Liver (tissue), 9 donors: ENCODE results near the gene GIT2. TPM values are rescaled to one million over a fixed set of nuclear protein-coding genes. Genes with fewer than 3 reads are reported as not detected.

ENCODE experiments used
- DNase-seq: peaks from one replicate; pipeline ENCODE4 v3.0.0-alpha.2; 2017; ENCODE audit warnings: low spot score
- H3K27ac ChIP-seq, 2 donors: one replicate each; pipeline ENCODE4 v1.7.0; 2013; ENCODE audit warnings: inconsistent platforms in 2 of 2, low read length in 2 of 2, control low read depth in 1 of 2, low read depth in 1 of 2, mild to moderate bottlenecking in 1 of 2
- H3K27me3 ChIP-seq, 4 donors: one replicate each; pipeline versions ENCODE4 v1.6.1 to v1.7.0; 2013; ENCODE audit warnings: low read length in 3 of 4, inconsistent platforms in 1 of 4, mild to moderate bottlenecking in 1 of 4, moderate library complexity in 1 of 4; ENCODE audit not compliant: control insufficient read depth in 4 of 4, insufficient read depth in 4 of 4
- H3K36me3 ChIP-seq, 4 donors: one replicate each; pipeline versions ENCODE4 v1.6.1 to v1.7.0; 2013; ENCODE audit warnings: low read length in 3 of 4, mild to moderate bottlenecking in 3 of 4, low read depth in 1 of 4, moderate library complexity in 1 of 4; ENCODE audit not compliant: control insufficient read depth in 4 of 4, insufficient read depth in 3 of 4
- H3K4me1 ChIP-seq, 4 donors: one replicate each; pipeline versions ENCODE4 v1.6.1 to v1.7.0; 2013; ENCODE audit warnings: low read length in 3 of 4, mild to moderate bottlenecking in 3 of 4, moderate library complexity in 1 of 4; ENCODE audit not compliant: control insufficient read depth in 4 of 4, insufficient read depth in 4 of 4
- H3K4me3 ChIP-seq, 3 donors: one replicate each; pipeline versions ENCODE4 v1.6.1 to v1.7.0; 2013; ENCODE audit warnings: low read length in 3 of 3, control low read depth in 1 of 3, low read depth in 1 of 3, mild to moderate bottlenecking in 1 of 3
- H3K9ac ChIP-seq, 2 donors: one replicate each; pipeline ENCODE4 v1.7.0; 2013; ENCODE audit warnings: low read length in 2 of 2, mild to moderate bottlenecking in 2 of 2, moderate library complexity in 2 of 2, control low read depth in 1 of 2, low read depth in 1 of 2
- H3K9me3 ChIP-seq, 4 donors: one replicate each; pipeline versions ENCODE4 v1.6.1 to v1.7.0; 2013; ENCODE audit warnings: low read length in 3 of 4; ENCODE audit not compliant: control insufficient read depth in 4 of 4
- EGR1 ChIP-seq, 2 donors: IDR thresholded peaks; 2 replicates each; pipeline ENCODE4 v1.6.1; 2016 to 2018; ENCODE audit warnings: antibody characterized with exemption in 2 of 2, low read depth in 2 of 2
- FOXA1 ChIP-seq: IDR thresholded peaks from 2 replicates; pipeline ENCODE4 v1.6.1; 2016; ENCODE audit warnings: antibody characterized with exemption
- FOXA2 ChIP-seq: IDR thresholded peaks from 2 replicates; pipeline ENCODE4 v1.6.1; 2016; ENCODE audit warnings: antibody characterized with exemption
- GABPA ChIP-seq, 2 donors: IDR thresholded peaks in 1 of 2; conservative IDR thresholded peaks in 1 of 2; 2 replicates each; pipeline ENCODE4 v1.6.1; 2016; ENCODE audit warnings: antibody characterized with exemption in 2 of 2, mild to moderate bottlenecking in 1 of 2, moderate library complexity in 1 of 2
- HNF4G ChIP-seq: IDR thresholded peaks from 2 replicates; pipeline ENCODE4 v1.6.1; 2016; ENCODE audit warnings: antibody characterized with exemption
- JUND ChIP-seq, 2 donors: IDR thresholded peaks; 2 replicates each; pipeline ENCODE4 v1.6.1; 2016; ENCODE audit warnings: antibody characterized with exemption in 2 of 2
- RAD21 ChIP-seq, 2 donors: IDR thresholded peaks; 2 replicates each; pipeline ENCODE4 v1.6.1; 2016; ENCODE audit warnings: antibody characterized with exemption in 2 of 2, mild to moderate bottlenecking in 2 of 2
- RXRA ChIP-seq, 2 donors: IDR thresholded peaks; 2 replicates each; pipeline ENCODE4 v1.6.1; 2017 to 2018; ENCODE audit warnings: antibody characterized with exemption in 2 of 2, mild to moderate bottlenecking in 1 of 2
- TAF1 ChIP-seq: conservative IDR thresholded peaks from 2 replicates; pipeline ENCODE4 v1.6.1; 2016; ENCODE audit warnings: antibody characterized with exemption, mild to moderate bottlenecking
- YY1 ChIP-seq: IDR thresholded peaks from 2 replicates; pipeline ENCODE4 v1.6.1; 2016; ENCODE audit warnings: antibody characterized with exemption, mild to moderate bottlenecking
- WGBS: extraction: QIAGEN DNeasy Blood & Tissue Kit; methylation state at CpG from one replicate; pipeline ENCODE4 v1.1.7; 2013; 5-methylcytosine and 5-hydroxymethylcytosine counted together
- polyA plus RNA-seq, 2 donors: library from polyadenylated mRNA; stranded (reverse) in 1 of 2; unstranded in 1 of 2; fragments of 200-250 nt in 1 of 2; fragments of >200 nt in 1 of 2; fragmentation: Nextera tagmentation in 1 of 2; extraction: Ambion mirVana in 1 of 2; gene quantifications; one replicate each; pipeline versions ENCODE4 v1.2.1 to v1.2.3, GENCODE V29; 2013 to 2015
- total RNA-seq, 2 donors: library from RNA; depleted of rRNA; stranded (reverse); fragments of >200 nt; gene quantifications; one replicate each; pipeline ENCODE4 v1.2.3, GENCODE V29; 2014
- TF ChIP-seq, protein P1 (sequence below): IDR thresholded peaks from 2 replicates; pipeline ENCODE4 v1.6.1; 2016; ENCODE audit warnings: antibody characterized with exemption
- TF ChIP-seq, protein P2 (sequence below): fragments of 150-350 bp; IDR thresholded peaks from 2 replicates; pipeline ENCODE4 v1.5.1; 2017; ENCODE audit warnings: improper control_type of control experiment, low read depth, low read length; ENCODE audit not compliant: missing input control
- TF ChIP-seq, protein P3 (sequence below): IDR thresholded peaks from 2 replicates; pipeline ENCODE4 v1.6.1; 2016; ENCODE audit warnings: antibody characterized with exemption
- donor health status: healthy.
- donor health status: healthy.
- donor health status: healthy.
- donor health status: healthy.
- donor health status: healthy.

The GIT2 gene
- total and polyA plus RNA-seq, 4 donors: 6.7 to 30.4 (median 16.7) TPM

DNA sequence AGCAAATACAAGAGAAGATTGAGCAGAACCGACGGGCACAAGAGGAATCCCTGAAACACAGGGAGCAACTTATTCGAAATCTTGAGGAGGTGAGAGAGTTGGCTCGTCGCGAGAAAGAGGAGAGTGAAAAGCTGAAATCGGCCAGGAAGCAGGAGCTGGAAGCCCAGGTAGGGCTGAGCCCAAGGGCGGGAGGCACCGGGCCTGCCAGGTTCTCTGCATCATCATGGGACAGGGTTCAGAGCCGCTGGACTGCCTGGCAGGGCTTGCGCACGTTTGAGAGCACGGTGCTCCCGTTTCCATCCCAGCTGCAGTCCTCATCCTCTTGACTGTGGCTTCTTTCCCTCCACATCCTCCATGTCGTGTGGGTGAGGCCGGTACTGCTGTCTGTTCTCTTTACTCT lies 81.7 kb downstream of the GIT2 start:
- Histone ChIP-seq H3K36me3 (peaks cover 6 to 41% (median 32%) of the 10 kb centered on the region in 4 donors), H3K27ac (no peak overlapping the region), H3K9me3 (no peaks in the 10 kb centered on the region), H3K9ac (no peak overlapping the region), H3K27me3 (no peaks in the 10 kb centered on the region), H3K4me1 (peaks cover 4 to 12% (median 9%) of the 10 kb centered on the region in 4 donors), H3K4me3 (no peak overlapping the region)
- DNase-seq: no peak
- no peak for TF ChIP-seq RXRA (IDR thresholded peaks at IDR 0.05)
- TF ChIP-seq GABPA (IDR thresholded peaks at IDR 0.05 in 1 of 2, conservative IDR thresholded peaks at IDR 0.05 in 1 of 2): no peak
- 92% methylated on average over 16 of the region's 16 CpGs for WGBS

DNA sequence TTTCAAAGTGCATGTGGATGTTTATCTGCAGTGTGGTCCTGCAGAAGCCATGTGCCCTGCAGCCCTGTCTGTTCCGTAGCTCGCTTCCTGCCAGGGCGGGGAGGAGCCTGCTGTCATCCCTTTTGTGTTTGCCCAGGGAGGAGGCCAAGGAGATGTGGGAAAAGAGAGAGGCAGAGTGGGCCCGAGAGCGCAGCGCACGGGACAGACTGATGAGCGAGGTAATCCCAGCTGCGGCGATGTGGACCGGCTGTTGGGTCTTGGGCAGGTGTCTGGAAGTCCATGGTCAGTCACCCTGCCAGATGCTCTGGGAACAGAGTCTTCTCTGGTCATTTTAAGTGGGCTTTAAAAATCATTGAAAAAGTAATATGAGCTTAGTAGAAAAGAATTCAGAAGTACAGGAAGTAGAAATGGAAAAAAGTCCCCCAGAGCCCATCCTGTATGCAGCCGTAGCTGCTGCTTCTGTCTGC lies 83.3 kb downstream of the GIT2 start:
- Histone ChIP-seq H3K9ac (no peak overlapping the region), H3K27ac (no peak overlapping the region), H3K4me1 (peaks cover 4 to 12% (median 9%) of the 10 kb centered on the region in 4 donors), H3K36me3 (peaks cover 4 to 47% (median 32%) of the 10 kb centered on the region in 4 donors), H3K27me3 (no peaks in the 10 kb centered on the region), H3K9me3 (no peaks in the 10 kb centered on the region), H3K4me3 (no peak overlapping the region)
- no peak for DNase-seq
- WGBS: 85% methylated on average over 12 of the region's 12 CpGs
- TF ChIP-seq YY1: no peak
- TF ChIP-seq, protein P1, sequence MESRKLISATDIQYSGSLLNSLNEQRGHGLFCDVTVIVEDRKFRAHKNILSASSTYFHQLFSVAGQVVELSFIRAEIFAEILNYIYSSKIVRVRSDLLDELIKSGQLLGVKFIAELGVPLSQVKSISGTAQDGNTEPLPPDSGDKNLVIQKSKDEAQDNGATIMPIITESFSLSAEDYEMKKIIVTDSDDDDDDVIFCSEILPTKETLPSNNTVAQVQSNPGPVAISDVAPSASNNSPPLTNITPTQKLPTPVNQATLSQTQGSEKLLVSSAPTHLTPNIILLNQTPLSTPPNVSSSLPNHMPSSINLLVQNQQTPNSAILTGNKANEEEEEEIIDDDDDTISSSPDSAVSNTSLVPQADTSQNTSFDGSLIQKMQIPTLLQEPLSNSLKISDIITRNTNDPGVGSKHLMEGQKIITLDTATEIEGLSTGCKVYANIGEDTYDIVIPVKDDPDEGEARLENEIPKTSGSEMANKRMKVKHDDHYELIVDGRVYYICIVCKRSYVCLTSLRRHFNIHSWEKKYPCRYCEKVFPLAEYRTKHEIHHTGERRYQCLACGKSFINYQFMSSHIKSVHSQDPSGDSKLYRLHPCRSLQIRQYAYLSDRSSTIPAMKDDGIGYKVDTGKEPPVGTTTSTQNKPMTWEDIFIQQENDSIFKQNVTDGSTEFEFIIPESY: no peak
- no peak for TF ChIP-seq EGR1 (IDR thresholded peaks at IDR 0.05; ENCODE audit: low read depth in 2 of 2)
- TF ChIP-seq, protein P2, sequence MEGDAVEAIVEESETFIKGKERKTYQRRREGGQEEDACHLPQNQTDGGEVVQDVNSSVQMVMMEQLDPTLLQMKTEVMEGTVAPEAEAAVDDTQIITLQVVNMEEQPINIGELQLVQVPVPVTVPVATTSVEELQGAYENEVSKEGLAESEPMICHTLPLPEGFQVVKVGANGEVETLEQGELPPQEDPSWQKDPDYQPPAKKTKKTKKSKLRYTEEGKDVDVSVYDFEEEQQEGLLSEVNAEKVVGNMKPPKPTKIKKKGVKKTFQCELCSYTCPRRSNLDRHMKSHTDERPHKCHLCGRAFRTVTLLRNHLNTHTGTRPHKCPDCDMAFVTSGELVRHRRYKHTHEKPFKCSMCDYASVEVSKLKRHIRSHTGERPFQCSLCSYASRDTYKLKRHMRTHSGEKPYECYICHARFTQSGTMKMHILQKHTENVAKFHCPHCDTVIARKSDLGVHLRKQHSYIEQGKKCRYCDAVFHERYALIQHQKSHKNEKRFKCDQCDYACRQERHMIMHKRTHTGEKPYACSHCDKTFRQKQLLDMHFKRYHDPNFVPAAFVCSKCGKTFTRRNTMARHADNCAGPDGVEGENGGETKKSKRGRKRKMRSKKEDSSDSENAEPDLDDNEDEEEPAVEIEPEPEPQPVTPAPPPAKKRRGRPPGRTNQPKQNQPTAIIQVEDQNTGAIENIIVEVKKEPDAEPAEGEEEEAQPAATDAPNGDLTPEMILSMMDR: no peak
- no peak for TF ChIP-seq JUND (IDR thresholded peaks at IDR 0.05)
- no peak for TF ChIP-seq RXRA (IDR thresholded peaks at IDR 0.05)
- no peak for TF ChIP-seq GABPA (IDR thresholded peaks at IDR 0.05 in 1 of 2, conservative IDR thresholded peaks at IDR 0.05 in 1 of 2)
- TF ChIP-seq FOXA1: no peak
- TF ChIP-seq, protein P3, sequence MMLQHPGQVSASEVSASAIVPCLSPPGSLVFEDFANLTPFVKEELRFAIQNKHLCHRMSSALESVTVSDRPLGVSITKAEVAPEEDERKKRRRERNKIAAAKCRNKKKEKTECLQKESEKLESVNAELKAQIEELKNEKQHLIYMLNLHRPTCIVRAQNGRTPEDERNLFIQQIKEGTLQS: no peak
- no peak for TF ChIP-seq TAF1
- TF ChIP-seq HNF4G: no peak

DNA sequence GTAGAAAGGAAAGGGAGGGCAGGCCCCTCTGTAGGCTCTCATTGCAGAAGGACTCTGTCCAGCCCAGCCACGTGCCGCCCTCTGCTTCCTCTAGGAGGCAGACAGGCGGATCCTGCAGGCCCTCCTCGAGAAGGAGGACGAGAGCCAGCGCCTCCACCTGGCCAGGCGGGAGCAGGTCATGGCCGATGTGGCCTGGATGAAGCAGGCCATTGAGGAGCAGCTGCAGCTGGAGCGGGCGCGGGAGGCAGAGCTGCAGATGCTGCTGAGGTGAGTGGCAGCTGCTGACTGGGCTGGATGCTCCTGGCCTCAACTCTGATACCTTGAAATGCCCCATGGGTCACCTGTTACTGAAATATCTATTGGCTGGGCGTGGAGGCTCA lies 85.2 kb downstream of the GIT2 start:
- Histone ChIP-seq H3K27me3 (no peaks in the 10 kb centered on the region), H3K27ac (no peak overlapping the region), H3K9ac (no peak overlapping the region), H3K9me3 (no peaks in the 10 kb centered on the region), H3K4me3 (no peak overlapping the region), H3K4me1 (peaks cover 4 to 12% (median 9%) of the 10 kb centered on the region in 4 donors), H3K36me3 (peaks cover 9 to 48% (median 27%) of the 10 kb centered on the region in 4 donors)
- TF ChIP-seq RAD21 (IDR thresholded peaks at IDR 0.05): peak in 1 of 2 donors; percentile 11
- peak in 1 of 2 donors; percentile 14 for TF ChIP-seq RXRA (IDR thresholded peaks at IDR 0.05)
- no peak for TF ChIP-seq YY1
- no peak for TF ChIP-seq FOXA2
- TF ChIP-seq, protein P2: peak; percentile 11
- WGBS: 69% methylated on average over 12 of the region's 12 CpGs
- DNase-seq: no peak
